ENCODE measurements around the gene INAFM2. TPM values are rescaled to one million over a fixed set of nuclear protein-coding genes. Genes with fewer than 3 reads are reported as not detected.

The INAFM2 gene
- total and polyA plus RNA-seq, 2 of the 4 experiments (the other 2 are of a cell fraction), result 10.4 to 14.0 TPM

GRCh38 chr15:40369971-40370370, 46.5 kb downstream of the INAFM2 start:
- Histone ChIP-seq H2AFZ (replicated peaks; ENCODE audit: low read length, poor library complexity) (no peak overlapping the region), H4K5ac (ENCODE audit: low read depth, low read length) (no peak overlapping the region), H4K20me1 (ENCODE audit: insufficient read depth, low read length) (no peaks in the 10 kb centered on the region), H3K27ac (ENCODE audit: insufficient read depth, low read length) (no peak overlapping the region), H2BK120ac (ENCODE audit: low read depth, low read length) (no peak overlapping the region), H2AK9ac (replicated peaks; ENCODE audit: low read depth, low read length, poor library complexity) (no peak overlapping the region), H3K56ac (ENCODE audit: extremely low read depth, insufficient read depth, low read length) (no peak overlapping the region), H4K91ac (ENCODE audit: insufficient read depth, low read depth, low read length) (no peak overlapping the region), H3K4me1 (ENCODE audit: control insufficient read depth, insufficient read depth, low read length) (peaks cover 2% of the 10 kb centered on the region), H3K9ac (ENCODE audit: low read depth, low read length) (no peak overlapping the region), H3K4me3 (ENCODE audit: insufficient read depth, low read depth, low read length) (no peak overlapping the region), H2BK15ac (ENCODE audit: low read depth, low read length) (no peak overlapping the region), H3K14ac (replicated peaks; ENCODE audit: low read depth, low read length) (no peak overlapping the region), H4K8ac (ENCODE audit: low read depth in 2 of 2, low read length in 2 of 2) (no peak overlapping the region), H3K36me3 (ENCODE audit: control insufficient read depth, insufficient read depth, low read length) (no peaks in the 10 kb centered on the region), H3K27me3 (ENCODE audit: control insufficient read depth, insufficient read depth, low read length) (peaks cover 5% of the 10 kb centered on the region; the same call in 1 of the 2 replicates), H3K4ac (ENCODE audit: low read depth, low read length) (no peak overlapping the region), H2AK5ac (ENCODE audit: low read depth, low read length) (0 out of 2 replicates have a peak overlapping the region, but pooled peaks have one; percentile 10), H2BK5ac (ENCODE audit: low read depth, low read length, poor library complexity, severe bottlenecking) (no peak overlapping the region), H3K9me1 (ENCODE audit: insufficient read depth, low read length) (0 out of 2 replicates have a peak, but pooled peaks cover 3% of the 10 kb centered on the region), H3K18ac (ENCODE audit: low read depth, low read length) (no peak overlapping the region), H3K4me2 (ENCODE audit: low read depth, low read length) (no peak overlapping the region), H3K79me1 (ENCODE audit: low read depth in 1 of 2, low read length in 2 of 2) (no peaks in the 10 kb centered on the region), H3K23ac (ENCODE audit: low read depth, low read length) (no peak overlapping the region), H2BK20ac (ENCODE audit: low read depth, low read length) (no peak overlapping the region), H3K9me3 (ENCODE audit: control insufficient read depth, insufficient read depth, low read length) (no peaks in the 10 kb centered on the region)
- dilution Hi-C loops (cut with HindIII; ENCODE audit: low sequenced_read_pairs, unreplicated experiment) (no loop called here), in situ Hi-C loops (cut with MboI; ENCODE audit: low sequenced_read_pairs) (no loop called here), intact Hi-C loops (cut with micrococcal nuclease) (no loop called here)
- no TSS peak for BruUV-seq (replicated peaks)
- ChIA-PET POLR2A (ENCODE audit: unreplicated experiment) (interaction anchor here (0.5 kb wide), 1 partner anchor 1538 kb away, joined by 10 read pairs; no protein-coding TSS in a partner anchor), CTCF (interaction anchor here (1.5 kb wide), 1 partner anchor 12 kb away, joined by 5 read pairs; the partner anchor contains the start of gene DISP2)
- 92% methylated on average over 8 of the region's 13 CpGs; no CpG with 5 or more reads in 1 of the 2 experiments for WGBS, 2 experiments (ENCODE audit: extremely low coverage in 2 of 2, insufficient read length in 1 of 2)
- no peak for TF ChIP-seq MAFK (IDR thresholded peaks at IDR 0.05; ENCODE audit: low read depth, low read length)
- TF ChIP-seq USF2 (IDR thresholded peaks at IDR 0.05; ENCODE audit: low read depth, low read length), result no peak
- TF ChIP-seq RAD21 (IDR thresholded peaks at IDR 0.05; ENCODE audit: low read length), result no peak
- TF ChIP-seq CHD1 (IDR thresholded peaks at IDR 0.05; ENCODE audit: low read depth, low read length), result no peak
- no peak for TF ChIP-seq POLR2A (IDR thresholded peaks at IDR 0.05; ENCODE audit: low read depth, low read length)
- no peak for TF ChIP-seq SMC3 (IDR thresholded peaks at IDR 0.05; ENCODE audit: low read depth, low read length)
- no peak for DNase-seq
- no peak for ATAC-seq (ENCODE audit: low read depth)
